ENCODE data around the gene HIVEP2. TPM values are rescaled to one million over a fixed set of nuclear protein-coding genes. Genes with fewer than 3 reads are reported as not detected.
A peak's percentile ranks its signal among the peaks of the same experiment; 100 is the strongest.

Gene HIVEP2
- total RNA-seq, 1 donor from 2014 or later, result 32.0 TPM

DNA sequence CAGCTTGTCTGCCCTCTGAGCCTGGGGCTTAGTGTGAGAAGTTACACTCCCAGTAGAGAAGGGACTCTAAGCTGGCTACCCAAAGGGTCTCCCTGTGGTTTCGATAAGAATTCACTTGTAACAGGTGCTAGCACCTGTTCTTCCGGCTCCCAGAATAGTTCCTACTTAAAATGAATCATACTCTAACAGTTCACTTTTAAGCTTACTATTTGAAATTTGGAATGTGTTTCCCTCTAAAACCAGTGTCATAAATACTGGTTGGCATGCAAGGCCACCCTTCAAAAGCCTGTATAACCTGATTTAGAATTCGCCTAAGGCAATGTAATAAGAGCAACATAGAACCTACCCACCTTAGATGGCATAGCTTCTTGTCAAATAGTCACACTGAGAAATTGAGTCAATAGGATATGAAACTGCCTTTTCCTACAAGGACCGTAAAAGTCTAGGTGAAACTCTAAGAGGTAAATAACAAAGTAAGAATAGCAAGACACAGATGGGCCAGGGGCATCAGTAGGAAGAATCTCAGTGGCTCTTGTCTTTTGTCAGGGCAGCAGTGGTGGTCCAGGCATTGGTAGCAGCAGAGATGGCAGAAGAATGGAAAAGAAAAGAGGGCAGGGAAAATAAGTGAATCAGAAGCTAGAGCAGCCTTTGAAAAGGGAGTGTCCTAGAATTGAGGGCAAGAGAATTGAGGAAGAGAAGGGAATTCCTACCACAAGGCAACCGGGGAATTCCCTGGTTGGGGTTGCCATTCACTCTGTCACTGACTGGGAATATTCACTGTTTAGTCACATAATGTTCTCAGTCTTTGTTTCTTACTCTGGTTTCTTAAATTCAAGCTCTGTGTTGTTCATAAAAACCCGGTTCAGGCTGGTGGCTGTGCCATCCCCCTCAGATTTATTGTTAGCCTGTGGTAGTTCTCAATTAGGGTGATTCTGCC, 91.5 kb downstream of the HIVEP2 start:
- ATAC-seq, result no peak
- DNase-seq (ENCODE audit: low spot score), result no peak
- intact Hi-C loops (cut with DNase I), result no loop called here

DNA sequence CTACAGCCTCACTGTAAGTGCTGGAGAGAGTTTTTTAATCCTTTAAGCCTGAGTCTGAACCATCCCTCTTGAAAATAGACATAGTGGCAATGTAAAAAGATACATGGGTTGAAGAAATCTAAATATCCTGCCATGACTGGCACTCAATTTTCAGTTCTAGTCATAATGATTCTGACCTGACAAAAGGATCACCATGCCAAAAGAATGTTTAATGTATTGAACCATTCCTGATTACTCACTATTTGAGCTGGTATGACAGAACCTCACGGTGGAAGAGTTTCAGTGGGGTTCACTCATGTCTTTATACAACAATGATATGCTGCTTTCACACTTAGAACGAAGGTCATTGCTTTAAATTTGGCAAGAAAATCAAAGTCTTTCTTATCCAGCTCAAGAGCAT, 93.4 kb downstream of the HIVEP2 start:
- ATAC-seq, result no peak
- intact Hi-C loops (cut with DNase I), result no loop called here

DNA sequence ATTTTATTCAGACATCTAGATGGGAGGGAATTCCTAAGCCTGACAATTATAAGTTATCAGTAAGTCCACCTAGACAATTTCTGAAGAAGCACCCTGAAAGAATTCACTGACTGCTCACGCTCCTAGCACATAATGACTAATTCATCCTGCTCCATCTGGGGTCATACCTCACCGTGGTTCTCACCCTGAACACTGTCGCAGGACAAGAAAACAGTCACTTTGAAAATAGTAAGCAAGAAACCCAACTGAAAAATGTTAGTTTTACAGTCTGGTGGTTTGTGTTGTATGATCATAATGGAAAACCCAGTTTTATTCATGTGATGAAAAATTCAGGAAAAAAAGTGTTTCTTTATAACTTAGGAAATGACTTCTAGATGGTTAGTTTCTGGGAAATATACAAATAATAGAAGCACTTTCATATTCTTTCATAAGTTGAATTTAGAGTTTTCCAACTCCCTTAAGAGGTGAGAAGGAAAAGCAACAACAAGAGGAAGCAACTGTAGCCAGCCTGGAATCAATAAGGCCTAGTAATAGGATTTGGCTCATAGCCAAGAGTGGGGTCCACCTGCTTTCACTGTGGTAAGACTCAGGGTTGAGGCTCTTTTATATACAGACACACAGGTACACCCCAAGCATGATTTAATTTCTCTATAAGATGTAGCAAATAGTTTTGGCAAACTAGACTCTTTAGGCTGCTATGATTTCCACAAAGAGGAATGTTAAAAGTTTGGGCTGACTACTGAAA, 94.1 kb downstream of the HIVEP2 start:
- intact Hi-C loops (cut with DNase I), result no loop called here
- ATAC-seq, result no peak
- DNase-seq (ENCODE audit: low spot score), result no peak

More for the DNA sequence above, 93.4 kb downstream of the HIVEP2 start:
- DNase-seq (ENCODE audit: low spot score), result no peak

DNA sequence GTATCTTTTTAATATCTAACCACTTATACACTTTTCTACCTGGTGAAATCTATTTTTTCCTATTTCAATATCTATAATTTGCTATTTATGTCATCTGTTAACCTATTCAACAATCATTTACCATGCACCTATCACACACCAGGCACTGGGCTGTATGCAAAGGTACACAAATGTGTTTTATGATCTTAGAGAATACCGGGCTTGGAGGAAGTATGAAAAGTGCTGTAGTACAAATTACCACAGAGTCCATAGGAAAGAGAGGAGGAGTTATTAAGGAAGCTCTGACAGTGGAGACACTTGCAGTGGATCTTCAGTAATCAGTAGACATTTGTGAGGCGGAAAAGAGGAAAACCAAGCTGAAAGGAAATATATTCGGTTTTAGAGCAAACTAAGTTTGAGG, 96.0 kb downstream of the HIVEP2 start:
- intact Hi-C loops (cut with DNase I), result no loop called here
- ATAC-seq (no peak), DNase-seq (ENCODE audit: low spot score) (no peak)

DNA sequence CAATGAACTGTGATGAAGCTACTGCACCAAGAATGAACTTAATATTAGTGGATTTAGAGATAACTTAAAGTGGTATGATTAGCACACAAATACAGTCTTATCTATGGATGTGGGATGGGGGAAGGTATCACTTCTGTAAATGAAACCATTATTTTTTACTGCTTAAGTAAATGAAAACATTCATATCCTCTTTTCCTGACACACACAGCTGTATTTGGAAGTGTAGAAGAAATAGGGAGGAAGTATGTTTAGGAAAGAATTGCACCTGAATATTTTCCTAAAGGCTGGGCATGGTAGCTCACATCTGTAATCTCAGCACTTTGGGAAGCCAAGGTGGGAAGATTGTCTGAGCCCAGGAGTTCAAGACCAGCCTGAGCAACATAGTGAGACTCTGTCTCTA, 96.8 kb downstream of the HIVEP2 start:
- DNase-seq (ENCODE audit: low spot score) (no peak), ATAC-seq (no peak)
- intact Hi-C loops (cut with DNase I), result no loop called here

DNA sequence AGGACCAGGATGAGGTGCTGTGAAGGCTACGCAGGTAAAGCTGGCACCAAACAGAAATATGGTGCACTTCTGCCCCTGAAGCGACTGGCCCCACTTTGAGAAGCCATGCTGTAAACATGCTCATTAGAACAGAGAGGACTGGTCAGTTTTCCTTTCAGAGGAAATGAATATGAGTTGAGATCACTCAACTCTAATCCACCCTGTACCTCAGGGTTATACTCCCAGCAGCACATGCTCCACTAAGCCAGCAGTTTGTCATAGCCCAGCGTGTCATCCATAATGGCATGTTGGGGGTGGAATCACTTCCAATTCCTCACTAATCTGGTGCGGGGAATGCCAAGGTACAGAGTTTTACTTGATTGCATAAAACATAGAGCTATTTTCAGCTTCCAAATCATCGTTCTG, 98.1 kb downstream of the HIVEP2 start:
- DNase-seq (ENCODE audit: low spot score) (no peak), ATAC-seq (peak; percentile 68)
- intact Hi-C loops (cut with DNase I), result no loop called here

DNA sequence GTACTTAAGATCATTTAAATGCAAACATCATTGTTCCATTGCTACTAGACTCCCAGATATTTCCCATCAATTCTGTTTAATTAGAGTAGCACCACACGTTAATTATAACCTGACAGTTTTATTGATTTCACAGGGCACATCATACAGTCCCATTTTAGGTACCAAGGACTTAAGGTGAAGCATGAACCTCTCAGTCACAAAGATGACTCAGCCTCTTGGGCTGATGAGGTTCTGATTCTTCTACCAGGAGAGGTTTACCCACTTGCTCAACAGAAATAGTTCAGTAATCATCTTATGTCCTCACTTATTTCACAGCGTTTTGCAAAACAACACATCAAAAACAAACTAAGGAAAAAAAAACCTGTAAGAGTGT, 98.5 kb downstream of the HIVEP2 start:
- DNase-seq (ENCODE audit: low spot score), result no peak
- ATAC-seq, result no peak
- intact Hi-C loops (cut with DNase I), result no loop called here

DNA sequence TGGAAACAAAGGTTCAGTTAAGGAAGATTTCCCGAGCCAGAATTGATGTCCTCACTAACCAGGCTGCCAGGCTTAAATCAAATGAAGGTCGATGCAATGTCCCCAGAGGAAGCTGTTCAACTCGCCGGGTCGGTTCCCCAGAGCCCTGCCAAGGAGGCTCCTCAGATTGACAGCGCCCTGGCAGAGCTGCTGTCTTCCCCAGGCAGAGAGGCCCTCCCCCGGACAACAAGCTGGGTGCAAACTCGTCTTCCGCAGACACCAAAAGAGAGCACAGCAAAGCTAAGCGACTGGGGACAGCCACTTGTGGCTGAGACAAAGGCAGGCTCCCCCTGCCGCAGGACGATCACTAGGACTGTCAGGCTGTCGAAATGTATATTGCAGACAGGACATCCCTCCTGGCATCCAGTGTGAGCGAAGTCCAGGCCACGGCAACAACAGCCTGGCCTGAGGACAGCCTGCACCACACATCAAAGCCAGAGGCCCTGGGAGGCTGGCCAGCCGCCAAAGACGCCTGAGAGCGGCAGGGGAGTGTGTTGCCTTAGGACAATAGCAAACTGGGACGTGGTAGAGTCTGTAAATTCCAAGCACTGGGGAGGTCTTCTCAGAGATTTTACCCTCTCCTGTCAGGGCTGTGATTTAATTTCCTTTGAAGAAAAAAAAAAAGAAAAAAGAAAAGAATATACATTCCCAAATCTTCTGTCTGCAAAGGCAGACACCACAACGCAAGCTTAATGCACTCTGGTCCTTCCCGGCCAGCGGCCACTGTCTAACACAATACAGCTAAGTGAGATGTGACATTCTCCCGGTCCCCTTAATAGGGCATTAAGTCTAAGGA, 99.1 kb downstream of the HIVEP2 start:
- DNase-seq (ENCODE audit: low spot score) (peak; percentile 85), ATAC-seq (peak; percentile 88)
- intact Hi-C loops (cut with DNase I), result no loop called here

DNA sequence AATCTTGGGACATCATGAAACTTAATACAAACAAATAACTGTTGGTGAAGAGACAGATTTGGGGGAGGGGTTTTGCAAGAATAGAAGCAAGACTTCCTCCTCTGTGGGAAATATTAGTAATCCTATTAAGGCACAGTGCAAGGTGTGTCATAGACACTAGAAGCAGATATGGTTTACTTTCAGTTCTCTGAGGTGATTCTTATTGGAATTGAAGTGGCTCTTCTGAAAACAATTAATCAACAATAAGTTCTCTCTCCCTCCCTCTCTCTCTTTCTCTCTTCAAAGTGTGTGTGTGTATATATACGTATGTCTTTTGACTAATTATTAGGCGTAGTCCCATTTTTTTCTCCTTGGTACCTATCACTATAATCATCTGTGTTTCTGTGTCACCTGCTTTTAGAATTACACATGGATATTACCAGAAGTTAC, 99.8 kb downstream of the HIVEP2 start:
- intact Hi-C loops (cut with DNase I), result no loop called here

DNA sequence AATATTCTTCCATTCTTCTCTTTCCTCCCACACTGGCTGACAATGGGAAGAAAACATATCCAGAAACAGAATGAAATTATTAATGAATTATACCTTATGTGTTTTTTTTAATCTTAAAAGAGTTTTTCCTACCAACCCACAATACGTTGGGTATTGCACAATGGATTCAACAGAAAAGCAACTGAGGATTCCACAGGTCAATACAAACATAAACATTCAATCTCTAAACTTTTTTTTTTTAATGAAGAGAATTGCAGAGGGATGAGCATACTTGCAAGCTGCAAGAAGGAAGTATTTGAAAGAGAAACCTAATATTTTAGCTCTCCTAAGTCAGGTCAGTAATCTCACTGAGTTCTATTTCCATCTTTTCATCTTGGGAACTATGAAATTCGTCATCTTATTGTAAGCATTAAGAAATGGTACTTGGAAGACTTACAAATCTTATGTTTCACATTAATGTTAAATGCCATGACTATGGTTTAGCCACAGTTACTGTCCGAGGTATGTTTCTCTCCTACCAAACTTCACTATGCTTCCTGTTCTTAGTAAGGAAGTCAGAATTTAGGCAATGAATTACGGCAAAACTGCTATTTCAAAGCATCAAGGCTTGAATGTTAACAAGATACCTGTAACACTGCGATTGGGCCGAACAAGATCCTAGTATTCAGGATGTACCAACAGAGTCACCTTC, 100.8 kb downstream of the HIVEP2 start:
- ATAC-seq (no peak), DNase-seq (ENCODE audit: low spot score) (no peak)
- intact Hi-C loops (cut with DNase I), result no loop called here

More for the DNA sequence above, 99.8 kb downstream of the HIVEP2 start:
- no peak for ATAC-seq
- DNase-seq (ENCODE audit: low spot score), result no peak

DNA sequence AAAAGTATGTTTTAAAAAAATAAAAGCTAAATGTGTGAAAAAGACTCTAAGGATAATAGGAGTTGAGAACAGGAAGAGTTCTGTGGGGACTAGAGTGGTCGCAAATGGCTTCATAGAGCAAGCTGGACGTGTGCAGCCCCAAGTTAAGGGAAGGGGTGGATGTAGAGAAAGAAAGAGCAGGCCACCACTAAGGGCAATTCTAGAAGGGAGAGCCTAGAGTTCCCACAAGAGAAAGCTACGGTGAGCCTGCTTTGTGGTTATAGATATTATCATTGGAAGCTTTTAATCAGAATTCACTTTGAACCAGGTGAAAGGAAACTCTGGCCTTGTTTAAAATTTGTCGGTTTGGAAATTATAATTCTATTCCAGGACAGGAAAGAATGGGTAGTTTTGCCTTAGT, 101.6 kb downstream of the HIVEP2 start:
- ATAC-seq, result no peak
- DNase-seq (ENCODE audit: low spot score), result no peak
- intact Hi-C loops (cut with DNase I), result no loop called here

DNA sequence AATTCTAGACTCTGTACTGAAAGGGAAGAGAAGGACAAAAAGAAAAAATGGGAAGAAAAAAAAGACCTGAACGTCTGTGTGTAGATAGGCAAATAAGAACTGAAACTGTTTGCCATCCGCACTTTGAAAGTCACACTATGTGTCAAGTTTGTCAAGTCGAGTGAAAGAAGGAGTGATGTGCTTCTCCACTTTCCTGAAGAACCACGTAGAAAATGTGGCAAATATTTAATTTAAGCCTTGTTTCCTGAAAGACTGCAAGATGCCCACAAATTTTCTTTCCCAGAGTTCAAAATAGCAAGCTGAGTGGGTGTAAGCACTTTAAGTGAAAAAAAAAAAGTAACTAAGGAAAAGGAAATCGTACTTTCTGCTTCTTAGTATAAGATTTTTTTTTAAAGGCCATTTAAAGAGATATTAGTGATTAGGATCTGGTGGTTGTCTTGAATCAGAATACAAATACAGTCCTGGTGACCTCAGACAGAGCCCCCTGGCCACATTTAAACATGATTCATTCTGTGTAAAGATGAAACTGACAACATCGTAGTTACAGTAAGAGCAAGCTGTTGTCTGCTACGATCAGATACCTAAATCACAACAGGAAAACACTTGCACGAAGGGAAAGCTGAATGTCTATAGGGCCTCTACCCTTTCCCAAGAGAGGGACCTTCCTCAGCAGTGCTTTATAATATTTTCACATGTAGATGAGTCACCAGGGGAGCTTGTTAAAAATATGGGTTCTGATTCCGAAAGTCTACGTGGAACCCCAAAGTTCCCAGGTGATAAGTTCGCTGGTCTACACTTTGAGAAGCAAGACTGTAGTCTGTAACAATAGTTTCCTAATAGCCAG, 102.3 kb downstream of the HIVEP2 start:
- DNase-seq (ENCODE audit: low spot score), result no peak
- no peak for ATAC-seq
- intact Hi-C loops (cut with DNase I), result no loop called here

DNA sequence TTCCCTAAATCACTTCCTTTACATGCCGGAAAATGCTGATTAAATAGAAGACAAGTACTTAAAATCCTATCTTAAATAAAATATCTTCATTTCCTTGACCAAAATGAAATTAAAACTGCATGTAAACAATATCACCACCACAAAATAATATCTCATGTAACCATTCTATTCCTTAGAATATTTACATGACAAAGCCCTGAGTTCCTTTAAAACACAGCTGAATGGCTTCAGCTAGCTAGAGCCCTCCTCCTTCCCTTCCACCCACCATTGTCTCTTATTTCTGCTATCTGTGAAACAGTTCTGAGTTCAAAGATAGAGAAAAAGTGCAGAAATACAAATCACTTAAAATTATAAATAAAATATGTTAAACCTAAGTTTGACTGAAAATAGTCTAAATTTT, 103.1 kb downstream of the HIVEP2 start:
- no peak for ATAC-seq
- DNase-seq (ENCODE audit: low spot score), result no peak
- intact Hi-C loops (cut with DNase I), result no loop called here

DNA sequence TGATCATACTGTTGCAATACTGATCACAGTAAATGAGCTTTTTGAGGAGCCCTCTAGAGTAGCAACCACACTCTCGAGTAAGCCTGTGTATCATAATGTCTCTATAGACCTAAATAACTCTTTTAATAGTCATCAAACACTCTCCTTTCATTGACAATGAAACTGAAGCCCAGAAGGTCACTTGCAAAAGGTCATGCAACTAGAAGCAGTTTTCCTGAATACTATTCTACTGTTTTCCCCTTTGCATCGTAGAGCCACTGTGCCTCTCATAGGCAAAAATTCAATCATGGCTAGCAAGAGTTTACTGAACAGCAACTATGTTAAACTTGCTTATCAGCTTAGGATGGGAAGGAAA, 105.3 kb downstream of the HIVEP2 start:
- no peak for DNase-seq (ENCODE audit: low spot score)
- intact Hi-C loops (cut with DNase I), result no loop called here
- ATAC-seq, result no peak

DNA sequence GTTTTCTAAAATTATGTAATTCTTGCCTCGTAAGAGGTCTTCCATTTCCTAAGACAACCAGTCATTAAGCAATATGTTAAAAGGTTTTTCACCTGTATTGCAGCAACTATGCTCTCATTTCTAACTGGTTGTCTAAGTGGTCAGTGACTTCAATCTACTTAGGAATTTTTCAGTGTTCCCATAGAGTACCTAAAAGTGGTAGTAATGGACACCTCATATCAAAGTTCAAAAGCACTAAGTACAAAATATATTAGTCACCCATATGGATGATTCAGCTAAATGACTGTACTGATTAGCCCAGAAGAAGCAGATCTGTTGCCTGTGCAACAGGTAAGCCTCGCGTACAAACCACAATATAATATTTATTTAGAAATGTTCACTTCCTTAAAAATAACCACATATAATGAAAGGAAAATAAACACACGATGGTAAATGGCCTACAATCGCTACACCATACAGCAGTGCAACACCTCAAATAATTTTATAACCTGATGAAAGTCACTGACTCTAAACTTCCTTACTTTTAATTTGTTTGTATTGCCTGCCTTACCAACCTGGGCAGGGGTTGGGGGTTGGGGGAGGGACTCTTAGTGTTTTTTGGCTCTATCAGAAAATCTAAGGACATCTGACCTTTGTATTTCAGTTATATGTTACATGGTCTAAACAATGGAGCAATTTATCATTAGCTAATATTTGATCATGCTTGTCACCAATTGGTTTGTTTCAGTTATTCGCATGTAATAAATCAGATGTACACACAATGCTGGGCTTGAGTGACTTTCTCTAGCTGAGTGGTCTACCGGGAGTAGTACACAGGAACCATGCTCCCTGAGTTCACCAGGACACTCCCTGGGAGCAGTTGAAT, 105.9 kb downstream of the HIVEP2 start:
- intact Hi-C loops (cut with DNase I), result no loop called here
- no peak for DNase-seq (ENCODE audit: low spot score)
- ATAC-seq, result no peak

DNA sequence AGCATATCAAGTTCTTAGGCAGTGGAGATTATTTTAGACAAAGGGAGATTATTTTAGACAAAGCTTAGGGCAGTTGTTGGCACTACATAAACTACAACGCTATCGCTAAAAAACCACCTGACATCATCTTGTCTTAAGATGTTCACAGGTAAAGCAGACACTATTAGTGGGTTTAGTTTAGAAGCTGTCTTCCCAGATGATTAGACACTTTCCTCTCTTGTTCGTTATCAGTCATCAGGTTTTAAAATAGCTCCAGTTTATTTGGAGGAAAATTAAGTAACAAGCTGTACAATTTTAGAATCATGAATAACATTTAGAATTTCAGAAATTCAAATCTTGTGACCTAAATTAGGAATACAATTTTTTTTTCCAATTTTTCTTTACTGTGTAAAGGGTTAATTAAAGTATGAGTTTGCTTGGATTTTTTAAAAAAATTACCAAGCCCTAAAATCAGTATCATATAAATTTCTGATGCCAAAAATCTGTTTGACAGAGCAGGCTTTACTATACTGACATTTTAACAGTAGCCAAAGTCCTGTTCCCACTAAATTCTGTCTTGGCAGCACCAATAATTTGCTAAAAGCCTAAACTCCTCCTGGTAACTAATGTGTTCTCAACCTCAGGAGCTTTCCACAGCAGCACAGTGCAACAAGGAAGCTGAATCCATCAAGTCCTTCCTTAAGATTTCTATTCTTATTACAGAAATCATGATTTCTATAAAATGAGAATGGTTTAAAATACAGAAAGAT, 109.0 kb downstream of the HIVEP2 start:
- intact Hi-C loops (cut with DNase I), result no loop called here
- ATAC-seq (no peak), DNase-seq (ENCODE audit: low spot score) (no peak)

DNA sequence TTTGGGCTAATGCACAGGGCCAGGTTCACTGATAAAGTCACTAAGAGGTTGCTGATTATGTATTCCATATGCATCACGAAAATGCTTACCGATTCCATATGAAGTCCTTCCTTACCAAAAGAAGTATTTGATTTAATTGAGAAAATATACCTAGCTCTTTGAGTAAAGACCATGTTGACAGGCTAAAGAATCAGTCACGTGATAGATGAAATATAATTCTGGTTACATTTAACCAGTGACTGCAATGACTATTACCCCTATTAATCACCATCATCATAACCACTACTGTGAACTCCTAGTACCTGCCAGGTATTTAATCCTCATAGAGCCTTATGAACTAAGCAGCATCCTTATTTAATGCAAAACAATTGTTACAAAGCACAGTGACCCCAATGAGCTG, 110.1 kb downstream of the HIVEP2 start:
- ATAC-seq (no peak), DNase-seq (ENCODE audit: low spot score) (no peak)
- intact Hi-C loops (cut with DNase I), result no loop called here

Measured in sciatic nerve (tissue), 2 donors.